Endothelial cell of umbilical vein (primary cell): ENCODE data around the gene ADGRG3. TPM values are rescaled to one million over a fixed set of nuclear protein-coding genes. Genes with fewer than 3 reads are reported as not detected.
A peak's percentile ranks its signal among the peaks of the same experiment; 100 is the strongest.

ENCODE experiments used
- BruUV-seq: library from RNA; stranded (reverse); fragments of 400-500 nt; replicated peaks from 2 replicates; lab custom pipeline; 2021; lab: Mats Ljungman, UMichigan
- CTCF ChIA-PET: fragments of 300-600, 350-600 bp; sonication (Branson Sonifier 250); formaldehyde crosslinking; loops from one replicate; lab custom pipeline; 2021; ENCODE audit warnings: antibody characterized with exemption, inconsistent platforms; lab: Charles Lee
- POLR2A ChIA-PET: fragments of 300-600, 350-600 bp; sonication (Branson Sonifier 250); formaldehyde crosslinking; loops from one replicate; lab custom pipeline; 2021; ENCODE audit warnings: antibody characterized with exemption, inconsistent platforms; lab: Charles Lee
- DNase-seq: peaks from one replicate; pipeline ENCODE4 v3.0.0-alpha.2; 2011; ENCODE audit warnings: low read depth, low spot score
- FAIRE-seq: peaks from 2 replicates; lab custom pipeline; 2011; peaks lifted over from hg19 to GRCh38; lab: Jason Lieb, UNC
- H2AFZ ChIP-seq: 2 replicates; pipeline ENCODE4 v1.6.0; 2012; ENCODE audit warnings: low read depth, low read length, control low read depth, inconsistent platforms
- H3K27ac ChIP-seq: 2 replicates; pipeline ENCODE4 v1.5.1; 2011; ENCODE audit warnings: low read depth, mild to moderate bottlenecking, control low read depth, low read length, moderate library complexity; ENCODE audit not compliant: insufficient read depth
- H3K27me3 ChIP-seq, 2 experiments: 2 replicates each; pipeline versions ENCODE4 v1.6.0 to v1.6.1; 2011; ENCODE audit warnings: low read length in 2 of 2, mixed read lengths in 1 of 2; ENCODE audit not compliant: control insufficient read depth in 2 of 2, insufficient read depth in 2 of 2
- H3K36me3 ChIP-seq, 2 experiments: 2 replicates in 1 of 2; 3 replicates in 1 of 2; pipeline ENCODE4 v1.5.1; 2011; ENCODE audit warnings: low read length in 2 of 2, mild to moderate bottlenecking in 1 of 2, moderate library complexity in 1 of 2; ENCODE audit not compliant: control insufficient read depth in 2 of 2, insufficient read depth in 2 of 2; ENCODE audit errors: extremely low read depth in 1 of 2
- H3K4me1 ChIP-seq: 3 replicates; pipeline ENCODE4 v1.5.1; 2011; ENCODE audit warnings: mild to moderate bottlenecking, low read length; ENCODE audit not compliant: control insufficient read depth, insufficient read depth; ENCODE audit errors: extremely low read depth
- H3K4me2 ChIP-seq: 2 replicates; pipeline ENCODE4 v1.6.1; 2011; ENCODE audit warnings: low read length, control low read depth, mixed read lengths; ENCODE audit not compliant: insufficient read depth
- H3K4me3 ChIP-seq, 3 experiments: fragments of 200-600 bp in 1 of 3; sonication (generic), shearing (Covaris generic) in 1 of 3; replicated peaks in 1 of 3; 2 replicates each; pipeline ENCODE4 v1.5.1; 2011 to 2016; ENCODE audit warnings: control low read depth in 3 of 3, low read length in 3 of 3, mild to moderate bottlenecking in 2 of 3, inconsistent platforms in 1 of 3, low read depth in 1 of 3, moderate library complexity in 1 of 3; ENCODE audit not compliant: insufficient read depth in 1 of 3
- H3K79me2 ChIP-seq: 2 replicates; pipeline ENCODE4 v1.6.0; 2012; ENCODE audit warnings: low read length, inconsistent platforms; ENCODE audit not compliant: control insufficient read depth, insufficient read depth
- H3K9ac ChIP-seq: replicated peaks from 2 replicates; pipeline ENCODE3; 2011; ENCODE audit warnings: low read length, control low read depth; ENCODE audit not compliant: insufficient read depth; ENCODE audit errors: extremely low read depth
- H3K9me1 ChIP-seq: replicated peaks from 3 replicates; pipeline ENCODE4 v1.6.0; 2011; ENCODE audit warnings: mild to moderate bottlenecking, low read length; ENCODE audit not compliant: control insufficient read depth, insufficient read depth; ENCODE audit errors: extremely low read depth
- H3K9me3 ChIP-seq: replicated peaks from 2 replicates; pipeline ENCODE4 v1.5.1; 2012; ENCODE audit warnings: low read length, inconsistent platforms; ENCODE audit not compliant: control insufficient read depth, insufficient read depth
- H4K20me1 ChIP-seq: replicated peaks from 2 replicates; pipeline ENCODE3; 2011; ENCODE audit warnings: mild to moderate bottlenecking, low read length; ENCODE audit not compliant: control insufficient read depth, insufficient read depth; ENCODE audit errors: extremely low read depth
- CTCF ChIP-seq, 2 donors: IDR thresholded peaks; 1 replicate in 1 of 2; 2 replicates in 1 of 2; pipeline ENCODE4 v1.5.1; 2011; ENCODE audit warnings: low read length in 2 of 2, mild to moderate bottlenecking in 2 of 2, moderate library complexity in 2 of 2, control low read depth in 1 of 2, inconsistent platforms in 1 of 2, low read depth in 1 of 2; ENCODE audit not compliant: insufficient read depth in 1 of 2; ENCODE audit errors: extremely low read depth in 1 of 2
- EZH2 ChIP-seq: IDR thresholded peaks from 2 replicates; pipeline ENCODE4 v1.6.1; 2012; ENCODE audit warnings: borderline replicate concordance, low read depth, mild to moderate bottlenecking, moderate library complexity, low read length, inconsistent platforms; ENCODE audit not compliant: severe bottlenecking
- FOS ChIP-seq: IDR thresholded peaks from 2 replicates; pipeline ENCODE4 v1.6.1; 2011; ENCODE audit warnings: mild to moderate bottlenecking, low read length, moderate library complexity, borderline replicate concordance; ENCODE audit not compliant: insufficient read depth
- GATA2 ChIP-seq: IDR thresholded peaks from 2 replicates; pipeline ENCODE4 v1.7.0; 2011; ENCODE audit warnings: low read depth, mild to moderate bottlenecking, moderate library complexity, mixed read lengths, low read length; ENCODE audit not compliant: insufficient read length, insufficient read depth
- JUN ChIP-seq: IDR thresholded peaks from 2 replicates; pipeline ENCODE4 v1.6.1; 2011; ENCODE audit warnings: borderline replicate concordance, low read depth; ENCODE audit not compliant: insufficient read length, insufficient read depth
- MYC ChIP-seq: IDR thresholded peaks from one replicate; pipeline ENCODE4 v1.6.1; 2011; ENCODE audit warnings: mild to moderate bottlenecking, low read depth, low read length
- POLR2A ChIP-seq: IDR thresholded peaks from 2 replicates; pipeline ENCODE4 v1.6.1; 2012; ENCODE audit warnings: low read depth, mild to moderate bottlenecking, control low read depth, low read length
- POLR2AphosphoS5 ChIP-seq: IDR thresholded peaks from 2 replicates; pipeline ENCODE4 v1.6.1; 2012; ENCODE audit warnings: low read depth, mild to moderate bottlenecking, control low read depth, low read length, moderate library complexity; ENCODE audit not compliant: insufficient read depth
- dilution Hi-C: fragments of 300-500 bp; cut with MboI; formaldehyde crosslinking; loops from one replicate; pipeline ENCODE4 v1.15.0; 2019; ENCODE audit warnings: low sequenced_read_pairs; ENCODE audit not compliant: extremely low pct_ligation_motif_present
- intact Hi-C: fragments of 100-400 bp; cut with micrococcal nuclease; formaldehyde crosslinking; loops from one replicate; pipeline ENCODE4 v1.10.0; 2022
- polyA plus RNA-seq, 4 experiments: library from polyadenylated mRNA; depleted of rRNA in 3 of 4; stranded (reverse) in 3 of 4; unstranded in 1 of 4; fragments of >200 nt; gene quantifications; 2 replicates each; pipeline versions ENCODE4 v1.2.1 to v1.2.3, GENCODE V29; 2011 to 2012; ENCODE audit warnings: missing spikeins in 1 of 4
- total RNA-seq: library from RNA; stranded (reverse); gene quantifications from 2 replicates; pipeline ENCODE4 v1.2.3, GENCODE V29; 2021
- TF ChIP-seq, protein P1 (sequence below): IDR thresholded peaks from 2 replicates; pipeline ENCODE4 v1.6.1; 2011; ENCODE audit not compliant: insufficient read depth, insufficient read length

The ADGRG3 gene
- total and polyA plus RNA-seq, 2 donors (not counting 3 experiments of a cell fraction or from before 2014, with no cell fraction given), result not detected

- H3K79me2 ChIP-seq, result peaks cover 57% of the 10 kb centered on the region
- H3K9me1 ChIP-seq, result no peaks in the 10 kb centered on the region
- TF ChIP-seq FOS (no peak), POLR2A (no peak), CTCF (IDR thresholded peaks at IDR 0.05; ENCODE audit: extremely low read depth in 1 of 2, insufficient read depth in 1 of 2, low read depth in 1 of 2, low read length in 2 of 2) (no peak), EZH2 (no peak), GATA2 (no peak), JUN (no peak), POLR2AphosphoS5 (no peak), MYC (no peak)
- TF ChIP-seq, protein P1, sequence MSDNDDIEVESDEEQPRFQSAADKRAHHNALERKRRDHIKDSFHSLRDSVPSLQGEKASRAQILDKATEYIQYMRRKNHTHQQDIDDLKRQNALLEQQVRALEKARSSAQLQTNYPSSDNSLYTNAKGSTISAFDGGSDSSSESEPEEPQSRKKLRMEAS, result no peak
- BruUV-seq, result no TSS peak
- DNase-seq, result peak; percentile 75
- POLR2A ChIA-PET, result interaction anchor here (0.7 to 1.2 kb wide), 3 partner anchors 9 to 17 kb away, joined by 3 read pairs; partner anchors contain the start of gene ADGRG1
- dilution Hi-C loops, result no loop called here
- no peaks in the 10 kb centered on the region for H4K20me1 ChIP-seq
- H3K4me2 ChIP-seq, result peak overlapping the region; percentile 24
- intact Hi-C loops, result loop anchor here (1.0 kb wide), 2 partner anchors 9 kb away; partner anchors contain the start of gene ADGRG1
- H3K36me3 ChIP-seq, result no peaks in the 10 kb centered on the region
- H3K27me3 ChIP-seq, result no peaks in the 10 kb centered on the region
- H3K4me3 ChIP-seq, result no peak overlapping the region
- peak; percentile 93 for FAIRE-seq
- CTCF ChIA-PET, result interaction anchor here (0.7 to 4.0 kb wide), 10 partner anchors 10 to 61 kb away, joined by 3 to 31 read pairs (median 7); partner anchors contain the start of gene ADGRG1
- peak overlapping the region; percentile 0 for H2AFZ ChIP-seq
- peak overlapping the region; percentile 59 for H3K27ac ChIP-seq
- no peaks in the 10 kb centered on the region for H3K9me3 ChIP-seq
- H3K4me1 ChIP-seq, result peaks cover 48% of the 10 kb centered on the region
- no peak overlapping the region for H3K9ac ChIP-seq
Observed at GRCh38 chr16:57637424-57637823, 30.7 kb upstream of the ADGRG3 start.
